GM12892 (cell line): ENCODE measurements around the gene INPP4A.

Experiments used
- POLR2A ChIP-seq: IDR thresholded peaks from 2 replicates; pipeline ENCODE4 v1.6.1; 2011; ENCODE audit warnings: low read depth, low read length, control low read depth
- POLR2AphosphoS5 ChIP-seq: IDR thresholded peaks from 2 replicates; pipeline ENCODE4 v1.6.1; 2011; ENCODE audit warnings: low read depth, low read length, control low read depth

- TF ChIP-seq POLR2AphosphoS5, result no peak
- TF ChIP-seq POLR2A, result no peak
Observed at GRCh38 chr2:98434492-98434891, 10.2 kb upstream of the INPP4A start.
